DMS53 (cell line): Measurements from ENCODE around the gene CIDEA.
"Not testable (repeated sequence)": the region's sequence is repeated elsewhere in the genome, so short reads cannot be mapped to it uniquely, and the experiment has no call there.

Experiments
- DNase-seq: peaks from one replicate; lab custom pipeline; 2025; lab: John Stamatoyannopoulos, UW

Gene CIDEA, protein sequence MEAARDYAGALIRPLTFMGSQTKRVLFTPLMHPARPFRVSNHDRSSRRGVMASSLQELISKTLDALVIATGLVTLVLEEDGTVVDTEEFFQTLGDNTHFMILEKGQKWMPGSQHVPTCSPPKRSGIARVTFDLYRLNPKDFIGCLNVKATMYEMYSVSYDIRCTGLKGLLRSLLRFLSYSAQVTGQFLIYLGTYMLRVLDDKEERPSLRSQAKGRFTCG

DNA sequence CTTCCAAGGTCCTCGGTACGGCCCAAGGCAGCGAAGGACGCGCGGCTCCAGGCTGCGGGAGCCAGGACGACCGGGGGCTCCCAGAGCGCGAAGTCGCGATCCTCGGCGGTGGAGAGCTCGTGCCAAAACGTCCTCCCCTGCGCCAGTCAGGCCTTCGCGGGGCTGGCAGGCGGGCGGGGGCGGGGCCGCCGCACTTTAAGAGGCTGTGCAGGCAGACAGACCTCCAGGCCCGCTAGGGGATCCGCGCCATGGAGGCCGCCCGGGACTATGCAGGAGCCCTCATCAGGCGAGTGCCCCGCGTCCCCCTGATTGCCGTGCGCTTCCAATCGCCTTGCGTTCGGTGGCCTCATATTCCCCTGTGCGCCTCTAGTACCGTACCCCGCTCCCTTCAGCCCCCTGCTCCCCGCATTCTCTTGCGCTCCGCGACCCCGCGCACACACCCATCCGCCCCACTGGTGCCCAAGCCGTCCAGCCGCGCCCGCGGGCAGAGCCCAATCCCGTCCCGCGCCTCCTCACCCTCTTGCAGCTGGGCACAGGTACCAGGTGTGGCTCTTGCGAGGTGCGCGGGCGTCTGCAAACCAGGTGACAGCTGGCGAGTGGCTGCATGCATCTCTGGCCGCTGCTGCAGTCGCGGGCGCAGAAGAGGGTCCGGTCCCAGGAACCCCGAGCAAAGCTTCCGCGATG lies at the start of gene CIDEA:
TSS of gene CIDEA (plus strand) at position 226 of the 684 bp plus-strand sequence. CDS start at position 249, 23 bp downstream.
- DNase-seq = peak; percentile 58

DNA sequence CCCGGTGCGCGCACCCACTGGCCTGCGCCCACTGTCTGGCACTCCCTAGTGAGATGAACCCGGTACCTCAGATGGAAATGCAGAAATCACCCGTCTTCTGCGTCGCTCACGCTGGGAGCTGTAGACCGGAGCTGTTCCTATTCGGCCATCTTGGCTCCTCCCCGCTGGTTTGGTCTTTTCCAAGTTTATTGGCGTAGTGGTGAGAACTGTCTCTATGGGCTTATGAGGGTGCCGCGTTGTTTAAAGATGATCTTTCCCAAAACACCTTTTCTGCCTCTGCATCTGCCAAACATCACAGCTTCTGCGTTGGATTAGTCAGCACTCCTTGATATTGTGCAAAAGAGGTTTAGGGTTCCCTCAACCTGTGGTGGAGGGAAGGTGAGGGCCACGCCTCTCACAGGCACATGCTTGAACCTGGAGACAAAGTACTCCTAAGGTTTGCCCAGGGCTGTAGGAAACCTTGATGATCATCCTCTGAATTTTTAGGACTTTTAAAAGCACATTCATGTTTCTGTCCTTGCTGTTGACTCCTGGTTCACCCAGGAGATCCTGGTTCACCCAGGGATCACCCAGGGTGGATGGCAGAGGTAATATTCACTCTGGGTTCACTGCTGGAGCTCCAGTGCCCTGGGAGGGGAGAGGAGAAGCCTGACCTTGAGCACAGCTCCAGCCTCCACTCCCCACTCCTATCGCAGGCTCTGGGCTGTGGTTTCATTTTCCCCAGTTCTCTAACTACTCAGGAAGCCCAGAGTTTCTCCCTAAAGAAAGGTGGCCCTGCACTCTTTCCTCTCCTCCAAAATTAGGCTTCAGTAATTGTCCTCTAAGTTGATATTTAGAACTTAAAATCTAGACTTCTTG lies 45.6 kb upstream of the CIDEA start:
- peak; percentile 72 for DNase-seq

DNA sequence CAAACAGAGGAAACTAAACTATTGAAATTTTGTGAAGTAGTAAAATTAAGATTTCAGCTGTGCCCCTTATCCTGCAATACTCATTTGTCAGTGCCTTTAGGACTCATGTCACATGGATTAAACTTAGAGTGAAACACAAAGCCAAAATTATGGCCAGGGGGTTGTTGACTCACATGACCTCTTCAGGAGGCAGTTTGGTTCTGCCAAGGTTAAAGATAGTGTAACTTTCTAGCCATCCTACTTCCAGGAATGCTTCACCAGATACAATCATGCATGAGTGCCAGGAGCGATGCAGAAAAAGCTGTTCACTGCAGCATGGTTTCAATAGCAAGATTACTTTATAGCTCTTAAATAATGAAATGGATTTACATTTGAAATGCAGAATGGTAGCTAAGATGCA lies 41.9 kb upstream of the CIDEA start:
- not testable (repeated sequence) for DNase-seq

DNA sequence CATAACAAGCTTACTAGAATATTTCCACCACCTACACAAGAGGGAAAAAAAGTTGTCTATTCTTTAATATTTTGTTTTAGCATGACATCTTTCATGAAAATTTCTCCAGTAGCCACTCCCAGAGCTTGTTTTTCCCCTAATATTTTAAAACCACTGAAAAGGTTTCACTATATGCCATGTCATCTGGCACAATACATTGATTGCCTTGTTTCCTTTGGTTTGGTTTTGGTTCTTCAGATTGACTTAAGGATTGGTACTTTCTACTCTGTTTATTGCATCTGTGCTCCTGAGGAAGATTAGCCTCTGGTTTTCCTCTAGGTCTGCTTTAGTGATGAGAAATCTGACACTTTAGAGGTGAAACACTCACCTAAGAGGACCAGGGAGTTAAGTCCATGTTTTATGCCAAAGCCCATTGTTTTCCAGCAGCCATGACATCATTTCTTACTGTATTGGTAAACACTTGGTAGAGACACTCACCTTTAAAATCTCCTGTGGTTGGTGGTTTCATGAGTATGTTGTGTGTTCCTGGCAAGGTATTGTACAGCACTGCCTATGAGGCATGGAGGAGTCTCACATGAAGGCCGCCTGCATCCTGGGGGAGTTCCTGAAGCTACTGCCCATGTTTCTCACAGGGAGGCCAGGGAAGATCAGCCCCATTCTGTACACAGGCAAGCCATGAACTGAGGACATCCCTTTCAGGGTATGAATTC lies 39.7 kb upstream of the CIDEA start:
- peak; percentile 94 for DNase-seq

DNA sequence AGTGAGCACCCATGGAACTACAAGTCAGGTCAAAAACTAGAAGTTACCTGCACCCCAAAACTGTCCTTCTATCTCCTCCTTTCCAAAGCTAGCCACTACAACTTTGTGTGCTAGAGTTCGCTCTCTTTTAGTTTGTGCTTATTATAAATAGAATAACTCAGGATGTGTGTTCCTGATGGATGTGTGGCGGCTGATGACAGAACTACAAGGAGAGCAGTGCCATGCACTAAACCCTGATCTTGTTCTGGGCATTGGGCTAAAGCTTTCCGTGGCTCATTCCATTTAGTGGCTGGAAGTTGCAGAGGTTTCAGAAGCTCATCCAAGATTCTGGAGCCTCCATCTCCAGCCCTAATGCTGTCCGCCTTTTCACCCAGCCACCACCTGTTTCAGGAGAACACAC lies 37.7 kb upstream of the CIDEA start:
- not testable (repeated sequence) for DNase-seq

DNA sequence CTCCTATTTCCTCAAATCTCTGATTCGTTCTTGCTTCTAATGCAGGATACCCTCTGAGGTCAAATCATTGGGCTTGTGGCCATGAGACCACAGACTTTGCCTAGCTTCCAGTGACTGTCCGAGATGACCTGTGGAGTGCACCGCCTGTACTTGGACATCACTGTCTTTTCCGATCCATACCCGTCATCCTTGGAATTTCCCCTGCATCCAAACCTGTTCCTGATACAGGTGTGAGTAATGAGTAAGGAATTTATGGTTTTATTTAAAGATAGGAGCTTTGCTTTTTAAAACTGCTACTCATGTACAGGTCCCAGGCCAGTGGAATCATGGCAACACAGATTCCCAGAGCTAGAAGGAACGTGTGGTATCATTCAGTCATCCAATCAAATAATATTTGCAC lies 35.6 kb upstream of the CIDEA start:
- not testable (repeated sequence) for DNase-seq

DNA sequence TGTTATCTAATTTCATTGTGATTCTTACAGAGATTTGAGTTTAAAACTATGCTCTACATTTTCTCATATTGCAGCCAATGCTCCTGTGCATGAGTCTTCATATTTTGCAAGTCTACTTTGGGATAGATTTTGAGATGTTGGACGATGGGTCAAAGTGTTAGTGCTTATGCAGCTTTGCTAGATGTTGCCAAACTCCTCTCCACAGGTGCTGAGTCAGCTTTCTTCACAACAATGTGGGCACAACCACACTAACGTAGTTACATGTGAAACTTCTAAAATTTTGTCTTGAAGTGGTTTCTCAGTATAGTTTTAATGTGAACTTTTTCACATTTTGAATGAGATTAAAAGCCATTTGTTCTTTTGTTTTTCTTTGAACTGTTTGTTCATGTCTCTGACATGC lies 32.1 kb upstream of the CIDEA start:
- DNase-seq = not testable (repeated sequence)

DNA sequence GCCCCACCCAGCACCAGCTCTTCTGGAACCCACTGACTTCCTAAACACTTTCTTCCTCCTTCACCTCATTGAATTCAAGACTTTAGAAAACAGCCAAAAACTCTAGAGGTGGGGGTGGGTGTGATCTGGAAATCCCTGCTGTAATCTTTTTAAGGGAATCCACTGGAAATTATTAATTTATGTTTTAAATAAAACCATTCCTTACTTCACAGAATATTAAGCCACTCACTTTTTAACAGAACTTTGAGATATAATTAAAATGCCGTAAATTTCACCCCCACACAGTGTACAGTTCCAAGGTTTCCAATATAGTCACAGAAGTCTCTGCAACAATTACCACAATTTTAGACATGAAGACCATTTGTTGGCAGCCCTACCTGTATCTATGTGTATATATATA lies 30.8 kb upstream of the CIDEA start:
- DNase-seq = not testable (repeated sequence)

DNA sequence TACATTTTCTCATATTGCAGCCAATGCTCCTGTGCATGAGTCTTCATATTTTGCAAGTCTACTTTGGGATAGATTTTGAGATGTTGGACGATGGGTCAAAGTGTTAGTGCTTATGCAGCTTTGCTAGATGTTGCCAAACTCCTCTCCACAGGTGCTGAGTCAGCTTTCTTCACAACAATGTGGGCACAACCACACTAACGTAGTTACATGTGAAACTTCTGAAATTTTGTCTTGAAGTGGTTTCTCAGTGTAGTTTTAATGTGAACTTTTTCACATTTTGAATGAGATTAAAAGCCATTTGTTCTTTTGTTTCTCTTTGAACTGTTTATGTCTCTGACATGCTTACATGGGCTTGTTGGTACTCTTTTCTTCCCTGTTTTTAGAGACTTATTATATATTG lies 27.4 kb upstream of the CIDEA start:
- not testable (repeated sequence) for DNase-seq

DNA sequence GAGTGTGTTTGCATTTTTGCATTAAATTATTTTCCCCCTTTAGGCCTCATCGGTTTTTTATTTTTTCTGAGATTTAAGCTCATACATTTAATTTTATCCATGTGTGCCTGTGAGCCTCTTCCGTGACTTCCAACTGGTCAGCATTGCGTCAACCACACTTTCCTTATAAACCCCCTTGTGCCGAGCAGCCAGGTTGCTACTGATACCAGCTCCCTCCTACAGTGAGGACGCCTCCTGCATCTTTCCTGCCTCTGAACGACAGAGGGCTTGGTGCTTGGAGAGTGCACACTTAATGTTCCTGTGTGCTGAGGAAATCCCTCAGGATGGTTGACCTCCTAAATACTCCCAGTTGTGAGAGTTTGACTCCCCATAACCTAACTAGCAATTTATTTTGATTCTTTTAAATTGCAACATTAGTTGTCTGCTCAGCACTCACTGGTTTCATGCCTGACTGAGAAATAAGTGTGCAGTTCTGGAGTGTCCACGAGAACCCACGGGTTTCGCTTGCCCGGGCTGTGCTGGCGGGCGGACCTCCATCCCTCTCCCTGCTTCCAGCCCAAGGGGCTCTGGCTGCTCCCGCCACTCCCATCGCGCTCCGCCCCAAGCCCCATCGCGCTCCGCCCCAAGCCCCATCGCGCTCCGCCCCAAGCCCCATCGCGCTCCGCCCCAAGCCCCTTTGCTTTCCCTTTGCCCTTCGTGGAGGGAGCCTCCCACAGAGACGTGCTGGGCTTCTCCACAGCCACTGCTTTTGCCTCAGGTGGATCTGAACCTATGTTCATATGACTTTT lies 26.6 kb upstream of the CIDEA start:
- DNase-seq = not testable (repeated sequence)

DNA sequence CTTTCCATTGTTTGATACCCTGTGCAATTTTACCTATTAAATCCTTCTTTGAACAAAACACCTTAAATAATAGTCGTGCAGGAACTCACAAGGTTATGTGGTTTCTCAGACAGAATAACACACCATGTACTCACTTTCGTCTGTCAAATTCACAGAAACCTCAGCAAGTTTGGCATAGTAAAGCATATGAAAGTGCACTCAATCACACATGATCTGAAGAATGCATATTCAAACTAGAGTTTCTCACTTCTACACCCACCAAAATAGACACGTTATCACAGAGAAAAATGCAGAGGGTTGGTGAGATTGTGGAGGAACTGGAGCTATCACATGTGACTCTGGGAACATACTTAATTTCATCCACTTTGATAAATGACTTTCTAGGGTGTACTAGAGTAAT lies 25.9 kb upstream of the CIDEA start:
- not testable (repeated sequence) for DNase-seq

DNA sequence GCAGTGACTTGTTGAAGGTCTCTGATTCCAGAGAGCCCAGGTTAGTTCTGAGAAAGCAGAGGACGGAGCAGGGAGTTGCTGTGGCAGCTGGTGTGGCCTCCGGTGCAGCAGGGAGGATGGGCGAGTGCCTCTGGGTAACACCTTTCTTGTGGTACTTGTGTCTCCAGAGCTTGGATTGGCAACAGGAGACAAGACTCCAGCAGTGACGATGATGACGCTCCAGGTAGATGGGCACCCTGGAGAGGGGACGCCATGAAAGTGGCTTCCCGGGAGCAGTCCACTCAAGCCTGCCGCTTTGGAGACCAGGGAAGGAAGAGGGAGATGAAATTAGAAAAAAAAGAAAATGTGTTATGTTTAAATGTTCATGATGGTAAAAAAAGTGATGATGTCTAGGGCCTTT lies 23.6 kb upstream of the CIDEA start:
- DNase-seq = not testable (repeated sequence)

DNA sequence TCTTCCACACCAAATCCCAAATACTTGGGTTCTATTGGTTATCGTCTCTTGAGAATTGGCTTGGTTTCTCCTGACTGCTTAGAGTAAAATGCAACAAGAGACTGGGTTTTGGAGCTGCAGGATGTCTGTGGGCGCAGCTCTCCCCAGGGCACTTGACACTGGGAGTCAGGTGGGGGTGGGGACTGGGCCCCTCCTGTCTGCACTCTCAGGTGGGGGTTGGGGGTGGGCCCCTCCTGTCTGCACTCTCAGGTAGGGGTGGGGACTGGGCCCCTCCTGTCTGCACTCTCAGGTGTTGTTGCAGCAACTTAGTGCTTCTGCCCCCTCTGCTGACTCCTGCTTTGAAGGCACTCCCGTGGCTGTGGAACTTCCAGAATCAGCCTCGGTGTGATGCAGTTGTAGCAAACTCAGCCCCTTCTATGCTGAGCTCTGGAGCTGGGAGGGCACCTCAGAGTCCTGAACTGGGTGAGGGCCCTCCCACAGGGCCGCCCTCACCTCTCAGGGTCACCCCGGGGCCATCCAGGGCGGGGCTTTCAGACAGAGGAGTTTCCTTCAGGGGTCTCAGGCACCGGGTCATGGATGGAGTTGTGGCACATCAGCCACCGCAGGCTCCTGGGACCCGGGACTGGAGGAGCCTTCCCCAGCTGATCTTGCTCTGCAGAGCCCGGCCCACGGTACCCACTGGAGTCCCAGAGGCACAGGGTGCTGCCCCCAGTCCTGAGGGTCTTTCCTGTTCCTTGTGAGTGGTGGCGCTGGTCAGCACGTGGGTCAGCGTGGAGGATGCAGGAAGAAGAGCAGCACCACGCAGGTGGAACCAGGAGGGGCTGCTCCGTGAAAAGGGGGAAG lies 22.9 kb upstream of the CIDEA start:
- DNase-seq = no peak

DNA sequence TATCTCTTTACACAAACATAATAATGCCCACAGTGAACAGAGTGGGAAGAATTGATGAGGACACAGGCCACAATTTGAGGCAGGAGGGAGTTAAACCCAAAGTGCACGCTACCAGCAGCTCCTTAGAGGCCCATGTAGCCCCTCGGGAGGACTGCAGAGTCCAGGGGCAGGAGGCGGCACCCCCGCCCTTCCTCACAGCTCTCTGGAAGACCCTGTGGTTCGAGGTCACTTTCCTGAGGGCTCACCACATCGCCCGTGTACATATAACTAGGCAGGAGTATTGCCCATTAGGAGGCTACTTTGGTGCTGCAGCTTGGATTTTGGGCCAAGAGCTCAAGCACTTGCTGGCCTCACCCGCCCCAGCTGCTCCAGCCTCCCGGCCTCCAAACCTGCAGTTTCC lies 22.2 kb upstream of the CIDEA start:
- no peak for DNase-seq

DNA sequence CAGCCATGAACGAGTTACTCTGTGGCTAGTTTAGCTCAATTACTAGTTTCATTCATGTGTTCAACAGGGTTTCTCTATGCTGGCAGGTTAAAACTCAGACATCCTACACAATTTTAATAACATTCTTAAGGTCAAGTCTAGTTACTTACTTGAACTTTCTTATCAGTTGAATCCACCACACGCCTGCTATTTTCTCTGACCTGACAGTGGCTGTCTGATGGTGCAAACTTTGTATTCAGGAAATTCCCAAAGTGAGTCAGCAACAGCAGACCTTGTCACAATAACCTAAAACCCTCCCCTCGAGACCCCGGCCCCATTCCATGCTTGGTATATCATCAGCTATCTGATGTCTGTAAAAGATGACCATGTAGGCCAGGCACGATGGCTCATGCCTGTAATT lies 20.8 kb upstream of the CIDEA start:
- no peak for DNase-seq

DNA sequence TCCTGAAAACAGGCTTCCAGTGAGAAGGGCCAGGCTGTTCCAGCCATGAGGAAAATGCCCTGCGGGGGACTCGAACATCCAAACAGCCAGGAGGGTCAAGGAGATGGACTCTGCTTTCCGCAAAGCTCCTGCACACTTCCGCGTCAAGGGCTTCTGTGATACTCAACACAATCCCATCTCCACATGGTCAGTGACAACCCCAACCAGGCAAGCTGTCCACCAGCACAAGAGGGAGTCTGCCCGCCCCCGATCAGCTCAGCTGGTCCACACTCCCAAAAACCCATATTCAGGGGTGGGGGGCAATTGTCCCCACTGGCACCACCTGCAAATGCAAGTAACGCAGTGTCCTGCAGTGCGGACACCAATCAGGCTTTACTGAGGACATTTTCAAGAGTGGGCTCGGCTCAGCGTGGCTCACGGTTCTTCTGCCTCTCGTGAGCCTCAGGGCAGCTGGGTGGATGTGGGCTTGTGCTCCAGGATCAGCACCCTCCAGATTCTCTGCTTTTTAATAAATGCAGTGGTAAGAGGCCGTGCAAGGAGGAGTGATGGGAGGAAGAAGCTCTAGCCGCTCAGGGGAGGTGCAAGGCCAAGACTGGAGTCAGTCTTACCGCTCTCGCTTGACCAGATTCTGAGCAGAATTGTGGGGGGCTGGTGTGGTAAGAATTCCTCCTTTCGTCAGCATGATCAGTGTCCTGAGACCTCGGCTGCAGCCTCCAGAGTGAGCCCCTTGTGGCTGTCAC lies 19.5 kb upstream of the CIDEA start:
- no peak for DNase-seq

DNA sequence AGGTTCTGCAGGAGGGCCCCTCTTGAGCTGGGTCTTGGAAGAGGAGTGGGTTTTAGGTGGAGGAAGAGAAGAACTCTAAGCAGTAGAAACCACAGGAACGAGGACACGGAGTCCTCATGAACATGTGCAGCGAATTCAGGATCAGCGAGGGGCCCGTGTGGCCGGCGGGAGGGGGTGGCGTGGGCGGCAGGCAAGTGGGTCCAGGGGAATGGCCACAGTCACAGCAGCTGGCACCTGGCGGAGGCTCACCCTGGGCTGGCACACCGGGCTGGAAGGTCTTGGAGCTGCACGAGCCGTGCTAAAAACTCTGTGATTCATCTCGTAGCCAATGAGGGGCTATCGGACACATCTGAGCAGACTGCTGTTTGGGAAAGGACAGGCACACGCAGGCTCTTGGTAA lies 18.0 kb upstream of the CIDEA start:
- no peak for DNase-seq

DNA sequence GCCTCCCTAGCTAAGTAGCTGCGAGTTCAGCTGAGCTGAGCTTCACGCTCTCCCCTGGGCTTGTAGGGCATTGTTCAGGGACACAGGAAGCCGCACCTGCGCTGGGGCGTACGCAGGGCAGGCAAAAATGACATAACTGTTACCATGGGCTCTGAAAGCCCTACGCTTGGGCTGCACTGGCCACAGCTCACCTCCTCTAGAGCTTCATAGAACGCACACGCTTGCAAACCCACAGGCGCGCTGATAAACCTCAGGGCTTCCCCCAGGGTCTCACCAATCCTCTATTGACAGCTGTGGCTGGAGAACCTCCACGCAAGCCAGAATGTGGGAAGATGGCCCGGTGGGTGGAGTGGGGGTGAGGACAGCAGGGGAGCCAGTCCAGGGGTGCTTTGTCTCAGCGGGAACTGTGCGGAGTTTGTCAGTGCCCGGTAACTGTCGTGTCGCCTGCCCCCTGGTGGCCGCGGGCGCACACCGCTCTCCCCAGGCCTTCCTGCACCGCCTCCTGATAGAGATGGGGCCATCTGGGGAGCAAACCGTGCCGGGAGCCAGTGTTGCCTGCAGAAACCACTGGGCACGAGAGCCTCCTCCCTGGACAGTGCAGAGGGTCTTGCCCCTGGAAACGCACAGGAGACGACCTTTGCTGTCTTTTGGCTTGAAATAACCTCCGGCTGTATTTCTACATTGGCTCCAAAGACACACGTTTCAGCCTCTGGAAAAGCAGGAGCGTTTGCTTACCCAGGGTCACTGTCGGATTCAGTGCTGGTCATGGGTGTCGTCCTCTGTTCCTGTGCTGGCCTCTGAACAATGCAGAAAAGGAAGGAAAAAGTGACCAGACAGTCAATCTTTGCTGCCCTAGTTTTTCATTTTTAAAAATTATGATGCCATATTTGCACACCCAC lies 17.0 kb upstream of the CIDEA start:
- DNase-seq = peak; percentile 91

DNA sequence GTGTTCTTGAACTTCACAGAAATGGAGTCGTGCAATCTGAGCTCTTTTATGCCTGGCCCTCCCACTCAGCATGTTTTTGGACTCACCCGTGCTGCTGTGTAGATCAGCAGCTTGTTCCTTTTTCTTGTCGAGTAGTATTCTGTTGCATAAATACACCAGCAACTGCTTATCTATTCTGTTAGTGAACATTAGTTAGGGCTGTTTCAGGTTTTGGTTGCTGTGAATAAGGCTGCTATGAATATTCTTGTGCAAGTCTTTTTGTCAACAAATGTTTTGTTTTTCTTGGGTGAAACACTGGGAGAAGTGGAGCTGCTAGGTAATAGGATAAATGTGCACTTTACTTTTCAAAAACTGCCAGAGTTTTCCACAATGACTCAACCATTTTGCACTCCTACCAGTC lies 15.3 kb upstream of the CIDEA start:
- DNase-seq = no peak
